ENCODE results near the gene SLC7A7.

DNA sequence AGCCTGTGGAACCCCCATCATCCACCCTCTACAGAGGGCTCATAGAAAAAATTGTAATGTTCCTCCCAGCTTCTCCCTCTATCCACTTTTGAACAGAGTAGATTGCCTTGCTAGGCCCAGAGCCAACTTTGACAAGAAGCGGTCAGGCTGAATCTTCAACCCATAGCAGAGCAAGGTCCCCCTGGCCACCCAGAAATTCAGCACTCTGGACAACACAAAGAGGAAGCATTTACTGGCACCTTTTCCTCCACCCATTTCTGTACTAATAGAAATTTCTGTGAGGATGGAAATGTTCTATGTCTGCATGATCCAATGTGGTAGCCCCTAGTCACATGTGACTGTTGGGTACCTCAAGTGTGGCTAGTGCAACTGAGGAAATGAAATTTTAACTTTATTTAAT lies 91.4 kb downstream of the SLC7A7 start:
- TF ChIP-seq, protein P1, sequence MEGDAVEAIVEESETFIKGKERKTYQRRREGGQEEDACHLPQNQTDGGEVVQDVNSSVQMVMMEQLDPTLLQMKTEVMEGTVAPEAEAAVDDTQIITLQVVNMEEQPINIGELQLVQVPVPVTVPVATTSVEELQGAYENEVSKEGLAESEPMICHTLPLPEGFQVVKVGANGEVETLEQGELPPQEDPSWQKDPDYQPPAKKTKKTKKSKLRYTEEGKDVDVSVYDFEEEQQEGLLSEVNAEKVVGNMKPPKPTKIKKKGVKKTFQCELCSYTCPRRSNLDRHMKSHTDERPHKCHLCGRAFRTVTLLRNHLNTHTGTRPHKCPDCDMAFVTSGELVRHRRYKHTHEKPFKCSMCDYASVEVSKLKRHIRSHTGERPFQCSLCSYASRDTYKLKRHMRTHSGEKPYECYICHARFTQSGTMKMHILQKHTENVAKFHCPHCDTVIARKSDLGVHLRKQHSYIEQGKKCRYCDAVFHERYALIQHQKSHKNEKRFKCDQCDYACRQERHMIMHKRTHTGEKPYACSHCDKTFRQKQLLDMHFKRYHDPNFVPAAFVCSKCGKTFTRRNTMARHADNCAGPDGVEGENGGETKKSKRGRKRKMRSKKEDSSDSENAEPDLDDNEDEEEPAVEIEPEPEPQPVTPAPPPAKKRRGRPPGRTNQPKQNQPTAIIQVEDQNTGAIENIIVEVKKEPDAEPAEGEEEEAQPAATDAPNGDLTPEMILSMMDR (conservative IDR thresholded peaks at IDR 0.05): no peak
- no peak for TF ChIP-seq ZFX (IDR thresholded peaks at IDR 0.05)
